Activated CD8-positive, alpha-beta memory T cell treated with anti-CD3 and anti-CD28 coated beads for 1 hour (primary cell): ENCODE results near the gene GJE1.

Source experiments
- DNase-seq, 2 donors: peaks; one replicate each; pipeline ENCODE4 v3.0.0-alpha.2; 2020; ENCODE audit warnings: low read depth in 1 of 2; ENCODE audit errors: extremely low read depth in 1 of 2

The GJE1 gene

DNA sequence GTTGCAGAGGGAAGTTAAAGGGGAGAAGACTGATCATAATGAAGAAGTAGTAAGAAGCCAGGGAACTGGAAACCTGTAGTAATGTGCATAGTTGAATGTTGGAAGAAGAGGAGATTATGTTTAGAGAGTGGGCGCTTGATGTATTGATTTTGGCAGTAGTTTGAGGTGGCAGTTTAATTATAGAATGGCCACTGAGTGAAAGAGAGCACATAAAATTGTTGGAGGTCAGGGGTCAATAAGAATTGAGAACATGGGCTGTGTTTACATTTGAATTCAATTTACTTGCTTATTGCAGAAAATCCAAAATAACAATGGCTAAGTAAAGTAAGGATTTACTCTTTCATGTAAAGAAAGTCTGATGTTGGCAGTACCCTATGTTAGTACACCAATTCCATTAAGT, 30.1 kb downstream of the GJE1 start:
- no peak for DNase-seq

GRCh38 chr6:142165227-142165626, 32.5 kb downstream of the GJE1 start:
- no peak for DNase-seq

- DNase-seq: no peak
Measured at GRCh38 chr6:142167071-142167470, 34.3 kb downstream of the GJE1 start.

DNA sequence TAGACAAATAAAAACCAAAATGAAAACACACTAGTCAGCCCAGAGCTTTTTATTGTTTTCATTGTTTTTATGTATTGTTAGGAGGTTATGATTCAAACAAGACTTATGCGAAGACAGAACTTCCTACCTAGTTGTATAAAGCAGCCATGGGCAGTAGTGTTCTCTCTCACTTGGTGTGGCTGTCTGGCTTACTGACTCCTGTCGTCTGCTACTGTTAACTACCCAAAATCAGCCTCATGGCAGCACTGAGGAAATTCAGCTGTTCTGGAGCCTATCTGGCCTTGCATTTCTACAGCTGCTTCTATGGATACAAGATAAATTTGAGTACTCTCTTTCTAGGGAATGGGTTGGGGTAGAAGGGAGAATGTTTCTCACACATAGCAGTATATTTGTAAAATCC, 34.8 kb downstream of the GJE1 start:
- DNase-seq: no peak

- DNase-seq: no peak
Measured at GRCh38 chr6:142171351-142171750, 38.6 kb downstream of the GJE1 start.

- no peak for DNase-seq
Measured at GRCh38 chr6:142172758-142173157, 40.0 kb downstream of the GJE1 start.

DNA sequence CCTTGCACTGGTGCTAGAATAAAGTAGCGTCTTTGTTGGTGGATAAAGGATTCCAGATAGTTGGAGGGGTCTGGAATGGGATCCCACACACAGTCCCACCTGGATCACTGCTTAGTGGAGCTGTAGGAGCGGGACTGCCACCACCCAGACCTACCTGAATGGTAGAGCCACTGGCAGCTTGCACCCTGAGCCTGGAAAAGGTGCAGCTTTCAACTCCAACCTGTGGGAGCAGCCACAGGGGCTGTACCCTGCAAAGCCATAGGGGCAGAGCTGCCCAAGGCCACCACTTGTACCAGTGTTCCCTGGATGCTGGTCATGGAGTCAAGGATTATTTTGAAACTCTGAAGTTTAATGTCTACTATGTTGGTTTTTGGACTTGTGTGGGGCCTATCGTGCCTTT, 41.3 kb downstream of the GJE1 start:
- DNase-seq: no peak

DNA sequence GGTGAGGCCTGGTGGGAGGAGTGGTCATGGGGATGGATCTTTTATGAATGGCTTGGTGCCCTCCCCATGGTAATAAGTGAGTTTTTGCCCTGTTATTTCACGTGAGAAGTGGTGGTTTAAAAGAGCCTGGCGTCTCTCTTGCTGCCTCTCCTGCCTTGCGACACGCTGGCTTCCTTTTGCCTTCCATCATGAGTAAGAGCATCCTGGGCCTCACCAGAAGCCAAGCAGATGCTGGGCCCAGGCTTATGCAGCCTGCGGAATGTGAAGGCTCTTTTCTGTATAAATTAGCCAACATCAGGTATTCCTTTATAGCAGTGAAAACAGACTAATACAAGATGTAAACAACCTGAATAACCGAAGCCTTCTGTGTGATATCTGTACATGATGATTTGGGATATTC, 42.0 kb downstream of the GJE1 start:
- no peak for DNase-seq

- DNase-seq: no peak
Measured at GRCh38 chr6:142178129-142178528, 45.4 kb downstream of the GJE1 start.

DNA sequence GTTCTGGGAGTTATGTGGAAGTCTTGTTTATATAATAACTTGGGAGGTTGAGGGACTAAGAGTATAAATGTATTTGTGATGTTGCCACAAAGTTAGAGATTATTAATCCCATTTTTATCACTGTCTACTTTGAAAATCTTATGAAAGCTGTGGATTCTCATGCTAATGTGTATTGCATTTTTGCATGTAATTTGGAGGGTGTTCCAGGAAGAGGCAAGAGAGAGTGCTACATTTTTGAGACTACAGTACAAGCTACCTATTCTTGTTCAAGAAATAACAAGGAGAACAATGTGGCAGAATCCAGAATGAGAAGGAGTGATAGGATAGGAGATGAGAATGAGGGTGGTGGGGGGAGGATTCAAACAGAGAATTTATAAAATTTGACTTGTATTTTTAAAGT, 49.3 kb downstream of the GJE1 start:
- no peak for DNase-seq

DNA sequence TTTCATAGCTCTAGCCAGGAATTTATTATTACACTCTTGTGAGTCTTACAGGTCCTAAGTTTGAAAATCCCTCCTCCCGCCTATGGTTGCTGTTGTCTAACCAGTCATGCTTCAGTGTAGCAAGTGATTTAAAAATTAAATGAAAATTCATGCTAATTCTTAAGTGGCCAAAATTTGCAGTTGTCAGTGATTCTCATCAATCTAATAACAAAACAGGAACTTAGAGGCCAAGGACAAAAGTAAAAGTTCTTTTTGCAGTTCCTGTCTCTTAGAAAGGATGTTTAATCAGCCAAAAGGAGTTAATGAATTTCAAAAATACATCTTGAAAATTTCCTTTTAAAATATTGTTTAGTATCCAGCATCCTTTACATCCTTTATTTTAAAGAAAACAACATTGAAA, 50.6 kb downstream of the GJE1 start:
- no peak for DNase-seq

- no peak for DNase-seq
Measured at GRCh38 chr6:142184307-142184706, 51.6 kb downstream of the GJE1 start.
